Endothelial cell of umbilical vein (primary cell): ENCODE data around the gene ZNF385B. TPM values are rescaled to one million over a fixed set of nuclear protein-coding genes. Genes with fewer than 3 reads are reported as not detected.
A peak's percentile ranks its signal among the peaks of the same experiment; 100 is the strongest.

Experiments used
- BruUV-seq: library from RNA; stranded (reverse); fragments of 400-500 nt; replicated peaks from 2 replicates; lab custom pipeline; 2021; lab: Mats Ljungman, UMichigan
- CTCF ChIA-PET: fragments of 300-600, 350-600 bp; sonication (Branson Sonifier 250); formaldehyde crosslinking; loops from one replicate; lab custom pipeline; 2021; ENCODE audit warnings: antibody characterized with exemption, inconsistent platforms; lab: Charles Lee
- POLR2A ChIA-PET: fragments of 300-600, 350-600 bp; sonication (Branson Sonifier 250); formaldehyde crosslinking; loops from one replicate; lab custom pipeline; 2021; ENCODE audit warnings: antibody characterized with exemption, inconsistent platforms; lab: Charles Lee
- DNase-seq: peaks from one replicate; pipeline ENCODE4 v3.0.0-alpha.2; 2011; ENCODE audit warnings: low read depth, low spot score
- FAIRE-seq: peaks from 2 replicates; lab custom pipeline; 2011; peaks lifted over from hg19 to GRCh38; lab: Jason Lieb, UNC
- H2AFZ ChIP-seq: 2 replicates; pipeline ENCODE4 v1.6.0; 2012; ENCODE audit warnings: low read depth, low read length, control low read depth, inconsistent platforms
- H3K27ac ChIP-seq: 2 replicates; pipeline ENCODE4 v1.5.1; 2011; ENCODE audit warnings: low read depth, mild to moderate bottlenecking, control low read depth, low read length, moderate library complexity; ENCODE audit not compliant: insufficient read depth
- H3K27me3 ChIP-seq, 2 experiments: 2 replicates each; pipeline versions ENCODE4 v1.6.0 to v1.6.1; 2011; ENCODE audit warnings: low read length in 2 of 2, mixed read lengths in 1 of 2; ENCODE audit not compliant: control insufficient read depth in 2 of 2, insufficient read depth in 2 of 2
- H3K36me3 ChIP-seq, 2 experiments: 2 replicates in 1 of 2; 3 replicates in 1 of 2; pipeline ENCODE4 v1.5.1; 2011; ENCODE audit warnings: low read length in 2 of 2, mild to moderate bottlenecking in 1 of 2, moderate library complexity in 1 of 2; ENCODE audit not compliant: control insufficient read depth in 2 of 2, insufficient read depth in 2 of 2; ENCODE audit errors: extremely low read depth in 1 of 2
- H3K4me1 ChIP-seq: 3 replicates; pipeline ENCODE4 v1.5.1; 2011; ENCODE audit warnings: mild to moderate bottlenecking, low read length; ENCODE audit not compliant: control insufficient read depth, insufficient read depth; ENCODE audit errors: extremely low read depth
- H3K4me2 ChIP-seq: 2 replicates; pipeline ENCODE4 v1.6.1; 2011; ENCODE audit warnings: low read length, control low read depth, mixed read lengths; ENCODE audit not compliant: insufficient read depth
- H3K4me3 ChIP-seq, 3 experiments: fragments of 200-600 bp in 1 of 3; sonication (generic), shearing (Covaris generic) in 1 of 3; replicated peaks in 1 of 3; 2 replicates each; pipeline ENCODE4 v1.5.1; 2011 to 2016; ENCODE audit warnings: control low read depth in 3 of 3, low read length in 3 of 3, mild to moderate bottlenecking in 2 of 3, inconsistent platforms in 1 of 3, low read depth in 1 of 3, moderate library complexity in 1 of 3; ENCODE audit not compliant: insufficient read depth in 1 of 3
- H3K79me2 ChIP-seq: 2 replicates; pipeline ENCODE4 v1.6.0; 2012; ENCODE audit warnings: low read length, inconsistent platforms; ENCODE audit not compliant: control insufficient read depth, insufficient read depth
- H3K9ac ChIP-seq: replicated peaks from 2 replicates; pipeline ENCODE3; 2011; ENCODE audit warnings: low read length, control low read depth; ENCODE audit not compliant: insufficient read depth; ENCODE audit errors: extremely low read depth
- H3K9me1 ChIP-seq: replicated peaks from 3 replicates; pipeline ENCODE4 v1.6.0; 2011; ENCODE audit warnings: mild to moderate bottlenecking, low read length; ENCODE audit not compliant: control insufficient read depth, insufficient read depth; ENCODE audit errors: extremely low read depth
- H3K9me3 ChIP-seq: replicated peaks from 2 replicates; pipeline ENCODE4 v1.5.1; 2012; ENCODE audit warnings: low read length, inconsistent platforms; ENCODE audit not compliant: control insufficient read depth, insufficient read depth
- H4K20me1 ChIP-seq: replicated peaks from 2 replicates; pipeline ENCODE3; 2011; ENCODE audit warnings: mild to moderate bottlenecking, low read length; ENCODE audit not compliant: control insufficient read depth, insufficient read depth; ENCODE audit errors: extremely low read depth
- EZH2 ChIP-seq: IDR thresholded peaks from 2 replicates; pipeline ENCODE4 v1.6.1; 2012; ENCODE audit warnings: borderline replicate concordance, low read depth, mild to moderate bottlenecking, moderate library complexity, low read length, inconsistent platforms; ENCODE audit not compliant: severe bottlenecking
- FOS ChIP-seq: IDR thresholded peaks from 2 replicates; pipeline ENCODE4 v1.6.1; 2011; ENCODE audit warnings: mild to moderate bottlenecking, low read length, moderate library complexity, borderline replicate concordance; ENCODE audit not compliant: insufficient read depth
- GATA2 ChIP-seq: IDR thresholded peaks from 2 replicates; pipeline ENCODE4 v1.7.0; 2011; ENCODE audit warnings: low read depth, mild to moderate bottlenecking, moderate library complexity, mixed read lengths, low read length; ENCODE audit not compliant: insufficient read length, insufficient read depth
- JUN ChIP-seq: IDR thresholded peaks from 2 replicates; pipeline ENCODE4 v1.6.1; 2011; ENCODE audit warnings: borderline replicate concordance, low read depth; ENCODE audit not compliant: insufficient read length, insufficient read depth
- MAX ChIP-seq: IDR thresholded peaks from 2 replicates; pipeline ENCODE4 v1.6.1; 2011; ENCODE audit not compliant: insufficient read depth, insufficient read length
- MYC ChIP-seq: IDR thresholded peaks from one replicate; pipeline ENCODE4 v1.6.1; 2011; ENCODE audit warnings: mild to moderate bottlenecking, low read depth, low read length
- POLR2A ChIP-seq: IDR thresholded peaks from 2 replicates; pipeline ENCODE4 v1.6.1; 2012; ENCODE audit warnings: low read depth, mild to moderate bottlenecking, control low read depth, low read length
- POLR2AphosphoS5 ChIP-seq: IDR thresholded peaks from 2 replicates; pipeline ENCODE4 v1.6.1; 2012; ENCODE audit warnings: low read depth, mild to moderate bottlenecking, control low read depth, low read length, moderate library complexity; ENCODE audit not compliant: insufficient read depth
- dilution Hi-C: fragments of 300-500 bp; cut with MboI; formaldehyde crosslinking; loops from one replicate; pipeline ENCODE4 v1.15.0; 2019; ENCODE audit warnings: low sequenced_read_pairs; ENCODE audit not compliant: extremely low pct_ligation_motif_present
- intact Hi-C: fragments of 100-400 bp; cut with micrococcal nuclease; formaldehyde crosslinking; loops from one replicate; pipeline ENCODE4 v1.10.0; 2022
- polyA plus RNA-seq, 4 experiments: library from polyadenylated mRNA; depleted of rRNA in 3 of 4; stranded (reverse) in 3 of 4; unstranded in 1 of 4; fragments of >200 nt; gene quantifications; 2 replicates each; pipeline versions ENCODE4 v1.2.1 to v1.2.3, GENCODE V29; 2011 to 2012; ENCODE audit warnings: missing spikeins in 1 of 4
- total RNA-seq: library from RNA; stranded (reverse); gene quantifications from 2 replicates; pipeline ENCODE4 v1.2.3, GENCODE V29; 2021
- TF ChIP-seq, protein P1 (sequence below), 2 donors: IDR thresholded peaks; 1 replicate in 1 of 2; 2 replicates in 1 of 2; pipeline ENCODE4 v1.5.1; 2011; ENCODE audit warnings: low read length in 2 of 2, mild to moderate bottlenecking in 2 of 2, moderate library complexity in 2 of 2, control low read depth in 1 of 2, inconsistent platforms in 1 of 2, low read depth in 1 of 2; ENCODE audit not compliant: insufficient read depth in 1 of 2; ENCODE audit errors: extremely low read depth in 1 of 2

The ZNF385B gene
- total and polyA plus RNA-seq, 2 donors (not counting 3 experiments of a cell fraction or from before 2014, with no cell fraction given) = not detected

DNA sequence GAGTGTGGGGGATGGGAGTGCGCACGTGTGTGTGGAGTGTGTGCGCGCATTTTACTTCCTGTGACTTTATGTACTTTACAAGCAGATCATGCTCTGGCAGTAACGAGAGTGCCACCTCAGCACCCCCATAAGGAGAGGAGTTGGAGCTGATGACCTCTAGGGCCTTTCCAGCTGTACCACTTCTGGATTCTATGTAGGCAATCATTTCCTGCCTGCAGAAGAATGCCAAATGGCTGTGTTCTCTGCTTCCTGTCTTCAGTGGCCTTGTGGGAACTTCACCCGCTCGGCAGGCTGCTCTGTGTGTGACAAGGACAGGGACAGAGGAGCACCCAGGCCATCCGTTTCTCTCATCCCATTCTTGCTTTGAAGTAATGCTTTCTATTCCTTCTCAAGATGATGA lies 22.8 kb upstream of the ZNF385B start:
- Histone ChIP-seq H4K20me1 (no peaks in the 10 kb centered on the region), H3K9ac (no peak overlapping the region), H3K27me3 (no peaks in the 10 kb centered on the region), H3K9me1 (no peaks in the 10 kb centered on the region), H3K36me3 (no peaks in the 10 kb centered on the region), H3K4me3 (no peak overlapping the region), H3K4me1 (no peaks in the 10 kb centered on the region), H3K79me2 (no peaks in the 10 kb centered on the region), H3K27ac (no peak overlapping the region), H2AFZ (peak overlapping the region; percentile 13), H3K9me3 (no peaks in the 10 kb centered on the region), H3K4me2 (no peak overlapping the region)
- intact Hi-C loops = no loop called here
- no TSS peak for BruUV-seq
- dilution Hi-C loops = no loop called here
- CTCF ChIA-PET = interaction anchor here (1.6 kb wide), 1 partner anchor 14 kb away, joined by 6 read pairs; no protein-coding TSS in a partner anchor
- DNase-seq (no peak), FAIRE-seq (no peak)
- no peak for TF ChIP-seq FOS
- TF ChIP-seq POLR2A = no peak
- no peak for TF ChIP-seq MYC
- TF ChIP-seq, protein P1, sequence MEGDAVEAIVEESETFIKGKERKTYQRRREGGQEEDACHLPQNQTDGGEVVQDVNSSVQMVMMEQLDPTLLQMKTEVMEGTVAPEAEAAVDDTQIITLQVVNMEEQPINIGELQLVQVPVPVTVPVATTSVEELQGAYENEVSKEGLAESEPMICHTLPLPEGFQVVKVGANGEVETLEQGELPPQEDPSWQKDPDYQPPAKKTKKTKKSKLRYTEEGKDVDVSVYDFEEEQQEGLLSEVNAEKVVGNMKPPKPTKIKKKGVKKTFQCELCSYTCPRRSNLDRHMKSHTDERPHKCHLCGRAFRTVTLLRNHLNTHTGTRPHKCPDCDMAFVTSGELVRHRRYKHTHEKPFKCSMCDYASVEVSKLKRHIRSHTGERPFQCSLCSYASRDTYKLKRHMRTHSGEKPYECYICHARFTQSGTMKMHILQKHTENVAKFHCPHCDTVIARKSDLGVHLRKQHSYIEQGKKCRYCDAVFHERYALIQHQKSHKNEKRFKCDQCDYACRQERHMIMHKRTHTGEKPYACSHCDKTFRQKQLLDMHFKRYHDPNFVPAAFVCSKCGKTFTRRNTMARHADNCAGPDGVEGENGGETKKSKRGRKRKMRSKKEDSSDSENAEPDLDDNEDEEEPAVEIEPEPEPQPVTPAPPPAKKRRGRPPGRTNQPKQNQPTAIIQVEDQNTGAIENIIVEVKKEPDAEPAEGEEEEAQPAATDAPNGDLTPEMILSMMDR (IDR thresholded peaks at IDR 0.05; ENCODE audit: extremely low read depth in 1 of 2, insufficient read depth in 1 of 2, low read depth in 1 of 2, low read length in 2 of 2) = no peak
- no peak for TF ChIP-seq MAX
- no peak for TF ChIP-seq GATA2
- TF ChIP-seq EZH2 = no peak
- no peak for TF ChIP-seq JUN
- TF ChIP-seq POLR2AphosphoS5 = no peak
- POLR2A ChIA-PET = no interaction called here
